KOPT-K1 (cell line): ENCODE measurements around the gene HTR2A.
A peak's percentile ranks its signal among the peaks of the same experiment; 100 is the strongest.

Experiments
- H3K27ac ChIP-seq: fragments of 200-600 bp; sonication (generic); 2 replicates; pipeline ENCODE4 v1.5.1; 2016; ENCODE audit warnings: antibody characterized with exemption, mild to moderate bottlenecking, low read depth, low read length; ENCODE audit not compliant: poor library complexity, severe bottlenecking
- H3K36me3 ChIP-seq: fragments of 200-600 bp; sonication (generic); 2 replicates; pipeline ENCODE4 v1.5.1; 2017; ENCODE audit warnings: antibody characterized with exemption, mild to moderate bottlenecking, low read length, moderate library complexity; ENCODE audit not compliant: insufficient read depth
- H3K9me3 ChIP-seq: fragments of 200-600 bp; sonication (generic); 2 replicates; pipeline ENCODE4 v1.5.1; 2017; ENCODE audit warnings: antibody characterized with exemption, low read length, mild to moderate bottlenecking; ENCODE audit not compliant: insufficient read depth, poor library complexity, severe bottlenecking

Gene HTR2A

DNA sequence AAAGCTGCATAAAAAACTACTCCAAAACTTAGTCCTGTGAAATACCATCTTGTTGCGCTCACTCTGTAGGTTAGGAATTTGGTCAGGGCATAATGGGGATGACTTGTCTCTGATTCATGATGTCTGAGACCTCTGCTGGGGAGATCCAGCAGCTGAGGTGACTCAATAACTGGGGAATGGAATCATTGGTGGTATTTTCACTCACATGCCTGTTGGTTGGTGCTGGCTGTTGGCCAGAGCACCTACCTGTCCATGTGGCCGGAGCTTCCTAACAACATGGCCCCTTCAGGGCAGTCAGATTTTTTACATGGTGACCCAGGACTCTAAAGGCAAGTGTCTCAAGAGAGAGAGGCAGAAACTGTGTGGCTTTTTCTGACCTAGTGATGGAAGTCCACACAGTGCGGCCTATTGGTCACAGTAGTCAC lies 92.5 kb downstream of the HTR2A start:
- Histone ChIP-seq H3K36me3 (no peaks in the 10 kb centered on the region), H3K9me3 (no peaks in the 10 kb centered on the region), H3K27ac (no peak overlapping the region)

GRCh38 chr13:46803586-46803985 lies 93.3 kb downstream of the HTR2A start:
- no peak overlapping the region for H3K27ac ChIP-seq
- H3K9me3 ChIP-seq: no peaks in the 10 kb centered on the region
- H3K36me3 ChIP-seq: no peaks in the 10 kb centered on the region

- Histone ChIP-seq H3K9me3 (no peaks in the 10 kb centered on the region), H3K36me3 (no peaks in the 10 kb centered on the region), H3K27ac (no peak overlapping the region)
These were observed 95.0 kb downstream of the HTR2A start for GRCh38 chr13:46801858-46802257.

DNA sequence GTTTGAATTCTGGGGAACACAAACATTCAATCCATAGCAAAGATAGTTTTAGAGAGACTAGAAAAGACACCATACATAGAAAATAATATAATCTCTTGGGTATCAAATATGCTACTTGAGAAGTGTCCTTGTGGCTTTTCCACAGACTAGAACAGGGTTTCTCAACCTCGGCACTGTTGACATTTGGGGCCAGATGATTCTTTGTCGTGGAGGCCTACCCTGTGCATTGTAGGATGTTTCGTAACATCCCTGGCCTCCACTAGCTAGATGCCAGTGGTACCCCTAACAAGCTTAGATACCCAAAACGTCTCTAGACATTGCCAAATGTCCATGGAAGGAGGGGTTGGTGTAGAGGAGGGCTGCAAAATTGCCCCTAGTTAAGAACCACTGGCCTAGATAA lies 97.7 kb downstream of the HTR2A start:
- Histone ChIP-seq H3K9me3 (no peaks in the 10 kb centered on the region), H3K27ac (no peak overlapping the region), H3K36me3 (peaks cover 9% of the 10 kb centered on the region)

- H3K9me3 ChIP-seq: no peaks in the 10 kb centered on the region
- H3K27ac ChIP-seq: peak overlapping the region; percentile 97
- peaks cover 23% of the 10 kb centered on the region for H3K36me3 ChIP-seq
These were observed 99.2 kb downstream of the HTR2A start for GRCh38 chr13:46797501-46798237.

GRCh38 chr13:46796515-46797474 lies 100.1 kb downstream of the HTR2A start, which contains the start of gene ESD:
Gene ESD (minus strand): TSS chr13:46797161. CDS start chr13:46791413, 5,748 bp downstream.
- H3K27ac ChIP-seq: peak within 1 kb of the TSS; percentile 97
- no peaks in the 10 kb centered on the region for H3K9me3 ChIP-seq
- H3K36me3 ChIP-seq: peaks cover 30% of the 10 kb centered on the region

- Histone ChIP-seq H3K27ac (peak overlapping the region; percentile 97), H3K9me3 (no peaks in the 10 kb centered on the region), H3K36me3 (peaks cover 37% of the 10 kb centered on the region)
These were observed 100.7 kb downstream of the HTR2A start for GRCh38 chr13:46796129-46796514.

GRCh38 chr13:46795321-46795720 lies 101.5 kb downstream of the HTR2A start:
- Histone ChIP-seq H3K27ac (no peak overlapping the region), H3K36me3 (peaks cover 45% of the 10 kb centered on the region), H3K9me3 (no peaks in the 10 kb centered on the region)

DNA sequence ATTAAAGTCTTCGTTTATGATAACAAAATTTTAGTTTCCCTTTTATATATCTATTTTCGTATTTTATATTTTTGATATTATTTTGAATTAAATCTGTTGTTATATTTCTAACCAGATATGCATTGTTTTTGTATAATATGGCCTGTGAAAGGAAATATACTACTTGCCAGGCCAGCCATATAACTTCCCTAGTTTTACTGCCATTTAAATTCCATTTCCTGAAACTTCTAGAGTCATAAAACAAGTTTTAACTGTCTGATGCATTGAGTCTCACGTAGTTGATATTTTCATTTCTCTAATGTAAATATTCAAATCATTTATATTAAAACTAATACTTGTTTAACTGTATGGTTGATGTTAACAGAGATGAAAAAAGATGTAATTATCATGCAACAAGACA lies 113.3 kb downstream of the HTR2A start:
- Histone ChIP-seq H3K27ac (no peak overlapping the region), H3K36me3 (peaks cover 98% of the 10 kb centered on the region), H3K9me3 (no peaks in the 10 kb centered on the region)

DNA sequence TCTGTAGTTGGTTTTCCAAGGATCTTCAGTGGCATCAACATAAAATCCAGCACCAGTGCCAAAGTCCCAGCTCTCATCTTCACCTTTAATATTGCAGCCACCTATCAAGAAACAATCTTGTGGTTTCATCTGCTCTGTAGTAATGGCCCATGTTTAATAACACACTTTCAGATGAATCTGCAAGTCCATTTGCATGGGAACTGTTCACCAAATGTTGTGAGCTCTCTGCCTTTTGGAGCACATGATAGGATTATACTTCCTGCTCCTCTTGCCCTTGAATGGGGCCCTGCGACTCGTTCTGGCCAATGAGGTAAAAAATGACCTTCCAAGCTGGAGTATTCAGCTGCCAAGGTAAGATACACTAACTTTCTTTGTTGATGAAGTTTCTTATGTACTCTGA lies 114.2 kb downstream of the HTR2A start:
- peaks cover 98% of the 10 kb centered on the region for H3K36me3 ChIP-seq
- H3K27ac ChIP-seq: no peak overlapping the region
- H3K9me3 ChIP-seq: no peaks in the 10 kb centered on the region

DNA sequence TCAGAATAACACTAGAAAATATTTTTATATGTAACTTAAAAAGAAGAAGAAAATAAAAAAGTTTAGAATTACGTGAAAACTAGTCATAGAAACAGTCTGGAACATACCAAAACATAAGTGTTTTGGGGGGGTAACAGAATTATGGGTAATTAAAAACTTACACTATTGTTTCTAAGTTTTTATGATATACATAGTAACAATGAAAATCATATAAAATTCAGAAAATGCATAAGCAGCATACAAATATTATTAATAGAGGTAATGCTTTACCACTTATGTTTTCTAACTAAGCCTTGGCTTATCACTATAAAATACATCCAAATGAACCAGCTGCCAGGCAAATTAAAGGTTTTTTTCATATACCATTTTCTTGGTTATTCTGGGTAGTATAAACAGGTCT lies 114.8 kb downstream of the HTR2A start:
- no peaks in the 10 kb centered on the region for H3K9me3 ChIP-seq
- H3K36me3 ChIP-seq: peaks cover 98% of the 10 kb centered on the region
- H3K27ac ChIP-seq: no peak overlapping the region
